ENCODE measurements around the gene MRPS30.

The MRPS30 gene

GRCh38 chr5:44828719-44829118 lies 20.0 kb downstream of the MRPS30 start:
- no peak for DNase-seq (ENCODE audit: low read depth in 1 of 2, low spot score in 1 of 2)
- H3K27ac ChIP-seq (replicated peaks): no peak overlapping the region
- TF ChIP-seq POLR2AphosphoS5 (IDR thresholded peaks at IDR 0.05; ENCODE audit: low read depth) (no peak), REST (IDR thresholded peaks at IDR 0.05; ENCODE audit: insufficient replicate concordance, low read depth) (no peak), CTCF (IDR thresholded peaks at IDR 0.05; ENCODE audit: insufficient read depth, low read length) (no peak), SPI1 (IDR thresholded peaks at IDR 0.05; ENCODE audit: borderline replicate concordance, low read depth) (no peak), GABPA (IDR thresholded peaks at IDR 0.05; ENCODE audit: low read depth) (no peak)
- H3K4me3 ChIP-seq (replicated peaks; ENCODE audit: insufficient read depth, low read length): no peak overlapping the region
- no peaks in the 10 kb centered on the region for H3K27me3 ChIP-seq (ENCODE audit: insufficient read depth, poor library complexity, severe bottlenecking)

- TF ChIP-seq SPI1 (IDR thresholded peaks at IDR 0.05; ENCODE audit: borderline replicate concordance, low read depth): no peak
- TF ChIP-seq GABPA (IDR thresholded peaks at IDR 0.05; ENCODE audit: low read depth): no peak
- no peak for TF ChIP-seq POLR2AphosphoS5 (IDR thresholded peaks at IDR 0.05; ENCODE audit: low read depth)
- TF ChIP-seq CTCF (IDR thresholded peaks at IDR 0.05; ENCODE audit: insufficient read depth, low read length): no peak
- TF ChIP-seq REST (IDR thresholded peaks at IDR 0.05; ENCODE audit: insufficient replicate concordance, low read depth): no peak
- Histone ChIP-seq H3K4me3 (replicated peaks; ENCODE audit: insufficient read depth, low read length) (no peak overlapping the region), H3K27ac (replicated peaks) (no peak overlapping the region), H3K27me3 (ENCODE audit: insufficient read depth, poor library complexity, severe bottlenecking) (no peaks in the 10 kb centered on the region)
- DNase-seq (ENCODE audit: low read depth in 1 of 2, low spot score in 1 of 2): no peak
These were observed 22.2 kb downstream of the MRPS30 start for GRCh38 chr5:44830951-44831350.

GRCh38 chr5:44833249-44833648 lies 24.5 kb downstream of the MRPS30 start:
- Histone ChIP-seq H3K4me3 (replicated peaks; ENCODE audit: insufficient read depth, low read length) (no peak overlapping the region), H3K27ac (replicated peaks) (no peak overlapping the region), H3K27me3 (ENCODE audit: insufficient read depth, poor library complexity, severe bottlenecking) (no peaks in the 10 kb centered on the region)
- TF ChIP-seq CTCF (IDR thresholded peaks at IDR 0.05; ENCODE audit: insufficient read depth, low read length) (no peak), REST (IDR thresholded peaks at IDR 0.05; ENCODE audit: insufficient replicate concordance, low read depth) (no peak), SPI1 (IDR thresholded peaks at IDR 0.05; ENCODE audit: borderline replicate concordance, low read depth) (no peak), GABPA (IDR thresholded peaks at IDR 0.05; ENCODE audit: low read depth) (no peak), POLR2AphosphoS5 (IDR thresholded peaks at IDR 0.05; ENCODE audit: low read depth) (no peak)
- no peak for DNase-seq (ENCODE audit: low read depth in 1 of 2, low spot score in 1 of 2)

Data from HL-60 (cell line).